Activated T-cell treated with anti-CD3 and anti-CD28 coated beads for 24 hours (primary cell): ENCODE results near the gene OLFML2A.
"Not testable (repeated sequence)": the region's sequence is repeated elsewhere in the genome, so short reads cannot be mapped to it uniquely, and the experiment has no call there.

Experiments
- DNase-seq: peaks from one replicate; pipeline ENCODE4 v3.0.0-alpha.2; 2020; ENCODE audit warnings: low read depth

The OLFML2A gene

DNA sequence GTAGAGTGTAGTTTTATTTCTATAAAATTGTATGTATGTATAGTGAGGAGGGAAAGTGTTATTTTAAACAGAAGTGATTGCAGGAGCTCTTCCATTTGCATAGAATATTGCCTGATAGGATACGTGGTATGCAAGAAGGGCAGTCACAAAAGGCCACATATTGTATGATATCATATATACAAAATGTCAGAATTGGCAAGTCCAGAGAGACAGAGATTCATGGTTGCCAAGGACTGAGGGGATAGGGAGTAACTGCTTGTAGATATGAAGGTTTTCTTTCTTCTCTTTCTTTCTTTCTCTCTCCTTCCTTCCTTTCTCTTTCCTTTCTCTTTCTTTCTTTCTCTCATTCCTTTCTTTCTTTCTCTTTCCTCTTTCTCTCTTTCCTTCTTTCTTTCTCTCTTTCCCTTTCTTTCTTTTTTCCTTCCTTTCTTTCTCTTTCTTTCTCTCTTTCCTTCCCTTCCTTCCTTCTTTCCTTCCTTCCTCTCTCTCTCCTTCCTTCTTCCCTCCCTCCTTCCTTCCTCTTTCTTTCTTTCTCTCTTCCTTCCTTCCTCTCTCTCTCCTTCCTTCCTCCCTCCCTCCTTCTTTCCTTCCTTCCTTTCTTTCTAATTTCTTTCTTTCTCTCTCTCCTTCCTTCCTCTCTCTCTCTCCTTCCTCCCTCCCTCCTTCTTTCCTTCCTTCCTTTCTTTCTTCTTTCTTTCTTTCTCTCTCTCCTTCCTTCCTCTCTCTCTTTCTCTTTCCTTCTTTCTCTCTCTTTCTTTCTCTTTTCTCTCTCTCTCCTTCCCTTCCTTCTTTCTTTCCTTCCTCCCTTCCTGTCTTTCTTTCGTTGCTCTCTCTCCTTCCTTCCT lies 51.8 kb downstream of the OLFML2A start:
- no peak for DNase-seq

DNA sequence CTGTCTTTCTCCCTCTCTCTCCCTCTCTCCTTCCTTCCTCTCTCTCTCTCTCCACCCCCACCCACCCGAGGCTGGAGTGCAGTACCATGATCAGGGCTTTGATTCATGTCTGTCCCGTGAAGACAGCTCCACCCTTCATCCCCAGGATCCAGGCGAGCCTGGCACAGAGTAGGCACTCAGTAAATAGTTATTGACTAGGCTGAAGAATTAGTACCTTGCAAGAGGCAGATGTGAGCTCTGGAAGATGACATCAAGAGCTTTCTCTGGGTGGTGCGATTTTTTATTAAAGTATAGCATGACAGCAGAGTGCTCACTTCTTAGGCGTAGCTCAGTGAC lies 52.4 kb downstream of the OLFML2A start:
- no peak for DNase-seq

- no peak for DNase-seq
These were observed 53.7 kb downstream of the OLFML2A start for GRCh38 chr9:124830593-124830992.

- no peak for DNase-seq
These were observed 54.9 kb downstream of the OLFML2A start for GRCh38 chr9:124831642-124832364.

GRCh38 chr9:124834591-124834990 lies 57.7 kb downstream of the OLFML2A start:
- DNase-seq = no peak

- no peak for DNase-seq
These were observed 58.2 kb downstream of the OLFML2A start for GRCh38 chr9:124835026-124835557.

- not testable (repeated sequence) for DNase-seq
These were observed 61.2 kb downstream of the OLFML2A start for GRCh38 chr9:124838132-124838531.

DNA sequence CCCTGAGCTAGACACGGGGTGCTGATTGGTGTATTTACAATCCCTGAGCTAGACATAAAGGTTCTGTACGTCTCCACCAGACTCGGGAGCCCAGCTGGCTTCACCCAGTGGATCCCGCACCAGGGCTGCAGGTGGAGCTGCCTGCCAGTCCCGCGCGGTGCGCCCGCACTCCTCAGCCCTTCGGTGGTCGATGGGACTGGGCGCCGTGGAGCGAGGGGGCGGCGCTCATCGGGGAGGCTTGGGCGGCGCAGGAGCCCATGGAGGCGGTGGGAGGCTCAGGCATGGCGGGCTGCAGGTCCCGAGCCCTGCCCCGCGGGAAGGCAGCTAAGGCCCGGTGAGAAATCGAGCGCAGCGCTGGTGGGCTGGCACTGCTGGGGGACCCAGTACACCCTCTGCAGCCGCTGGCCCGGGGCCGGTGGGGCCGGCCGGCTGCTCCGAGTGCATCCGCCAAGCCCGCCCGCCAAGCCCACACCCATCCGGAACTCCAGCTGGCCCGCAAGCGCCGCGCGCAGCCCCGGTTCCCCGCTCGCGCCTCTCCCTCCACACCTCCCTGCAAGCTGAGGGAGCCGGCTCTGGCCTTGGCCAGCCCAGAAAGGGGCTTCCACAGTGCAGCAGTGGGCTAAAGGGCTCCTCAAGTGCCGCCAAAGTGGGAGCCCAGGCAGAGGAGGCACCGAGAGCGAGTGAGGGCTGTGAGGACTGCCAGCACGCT lies 61.8 kb downstream of the OLFML2A start:
- not testable (repeated sequence) for DNase-seq

- no peak for DNase-seq
These were observed 62.8 kb downstream of the OLFML2A start for GRCh38 chr9:124839612-124840299.

DNA sequence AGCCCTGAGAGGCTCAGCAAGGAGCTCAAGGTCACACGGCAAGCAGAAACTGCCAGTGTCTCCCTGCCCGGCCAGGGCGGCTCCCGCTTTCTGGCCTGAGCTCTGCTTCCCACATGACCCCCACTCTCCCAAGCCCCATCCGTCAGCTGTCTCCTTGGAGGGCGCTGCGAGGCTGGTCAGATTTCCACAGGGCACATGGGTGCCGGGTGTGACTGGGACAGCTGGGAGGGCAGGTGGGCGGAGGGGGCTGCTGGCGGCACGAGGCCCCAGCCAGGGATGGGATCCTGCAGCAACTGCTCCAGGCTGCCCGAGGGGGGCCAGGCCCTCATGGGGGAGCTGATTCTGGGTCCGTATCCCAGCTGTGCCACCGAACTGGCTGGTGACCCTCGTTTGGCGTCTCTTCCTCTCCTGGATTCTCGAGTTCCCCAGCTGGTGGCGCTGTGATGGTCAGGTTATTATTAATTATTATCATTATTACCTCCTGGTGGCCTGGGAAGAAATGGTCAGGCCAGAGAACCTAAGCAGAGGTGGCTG lies 63.4 kb downstream of the OLFML2A start:
- no peak for DNase-seq

GRCh38 chr9:124841075-124841821 lies 64.3 kb downstream of the OLFML2A start:
- no peak for DNase-seq

GRCh38 chr9:124843456-124844034 lies 66.6 kb downstream of the OLFML2A start:
- DNase-seq = no peak

GRCh38 chr9:124844291-124844690 lies 67.4 kb downstream of the OLFML2A start:
- no peak for DNase-seq

- not testable (repeated sequence) for DNase-seq
These were observed 69.5 kb downstream of the OLFML2A start for GRCh38 chr9:124846467-124846866.

DNA sequence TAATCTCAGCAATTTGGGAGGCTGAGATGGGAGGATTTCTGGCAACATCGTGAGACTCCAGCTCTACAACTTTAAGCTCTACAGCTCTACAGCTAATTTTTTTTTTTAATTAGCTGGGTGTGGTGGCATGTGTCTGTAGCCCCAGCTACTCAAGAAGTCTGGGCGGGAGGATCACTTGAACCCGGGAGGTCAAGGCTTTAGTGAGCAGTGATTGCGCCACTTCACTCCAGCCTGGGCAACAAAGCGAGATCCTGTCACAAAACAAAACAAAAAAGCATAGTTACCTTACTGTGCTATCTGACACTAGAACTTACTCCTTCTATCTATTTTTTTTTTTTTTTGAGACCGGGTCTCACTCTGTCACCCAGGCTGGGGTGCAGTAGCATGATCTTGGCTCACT lies 70.0 kb downstream of the OLFML2A start:
- DNase-seq = no peak

DNA sequence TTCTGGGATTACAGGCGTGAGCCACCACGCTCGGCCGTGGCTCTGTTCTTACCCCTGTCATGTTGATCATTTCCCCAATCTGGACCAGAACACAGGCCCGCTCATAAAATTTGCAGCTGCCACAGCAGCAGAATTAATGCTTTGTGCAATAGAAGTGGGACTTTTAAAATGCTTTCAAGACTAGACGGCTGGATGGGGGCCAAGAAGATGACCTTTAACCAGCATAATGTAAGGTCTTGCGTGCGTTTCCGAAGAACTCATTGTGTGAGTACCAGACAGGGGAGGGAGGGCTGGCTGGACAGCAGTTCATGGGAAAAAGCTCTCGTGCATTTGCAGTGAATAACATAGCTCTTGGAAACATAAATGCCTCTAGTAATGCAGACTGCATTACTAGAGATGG lies 72.9 kb downstream of the OLFML2A start:
- no peak for DNase-seq

GRCh38 chr9:124852121-124852828 lies 75.3 kb downstream of the OLFML2A start:
- DNase-seq = no peak

- DNase-seq = peak; percentile 66
These were observed 76.0 kb downstream of the OLFML2A start, which contains the start of gene WDR38 for GRCh38 chr9:124852829-124853531. TSS of gene WDR38 (plus strand) at chr9:124853460. CDS start at chr9:124853532, 72 bp downstream.

- no peak for DNase-seq
These were observed 76.7 kb downstream of the OLFML2A start for GRCh38 chr9:124853605-124854143.
